Subcutaneous adipose tissue (tissue), 4 donors: ENCODE results near the gene EPRS1. TPM values are rescaled to one million over a fixed set of nuclear protein-coding genes. Genes with fewer than 3 reads are reported as not detected.

ENCODE experiments used
- total RNA-seq, 4 donors: library from RNA; depleted of rRNA; stranded (reverse); fragments of >200 nt; gene quantifications; one replicate each; pipeline ENCODE4 v1.1.0, GENCODE V29; 2016
- TF ChIP-seq, protein P1 (sequence below): fragments of 450-650 bp; IDR thresholded peaks from one replicate; pipeline ENCODE4 v1.5.1; 2016; ENCODE audit warnings: low read depth, mild to moderate bottlenecking, control low read depth, antibody characterized with exemption, moderate library complexity

The EPRS1 gene
- 10 to 100 TPM; 41.6 to 84.1 (median 53.3) TPM for total RNA-seq

- TF ChIP-seq, protein P1, sequence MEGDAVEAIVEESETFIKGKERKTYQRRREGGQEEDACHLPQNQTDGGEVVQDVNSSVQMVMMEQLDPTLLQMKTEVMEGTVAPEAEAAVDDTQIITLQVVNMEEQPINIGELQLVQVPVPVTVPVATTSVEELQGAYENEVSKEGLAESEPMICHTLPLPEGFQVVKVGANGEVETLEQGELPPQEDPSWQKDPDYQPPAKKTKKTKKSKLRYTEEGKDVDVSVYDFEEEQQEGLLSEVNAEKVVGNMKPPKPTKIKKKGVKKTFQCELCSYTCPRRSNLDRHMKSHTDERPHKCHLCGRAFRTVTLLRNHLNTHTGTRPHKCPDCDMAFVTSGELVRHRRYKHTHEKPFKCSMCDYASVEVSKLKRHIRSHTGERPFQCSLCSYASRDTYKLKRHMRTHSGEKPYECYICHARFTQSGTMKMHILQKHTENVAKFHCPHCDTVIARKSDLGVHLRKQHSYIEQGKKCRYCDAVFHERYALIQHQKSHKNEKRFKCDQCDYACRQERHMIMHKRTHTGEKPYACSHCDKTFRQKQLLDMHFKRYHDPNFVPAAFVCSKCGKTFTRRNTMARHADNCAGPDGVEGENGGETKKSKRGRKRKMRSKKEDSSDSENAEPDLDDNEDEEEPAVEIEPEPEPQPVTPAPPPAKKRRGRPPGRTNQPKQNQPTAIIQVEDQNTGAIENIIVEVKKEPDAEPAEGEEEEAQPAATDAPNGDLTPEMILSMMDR = no peak
Observed at GRCh38 chr1:220046052-220046930, at the start of gene EPRS1. TSS of gene EPRS1 (minus strand) at chr1:220046505. CDS start at chr1:220046388, 117 bp downstream.

DNA sequence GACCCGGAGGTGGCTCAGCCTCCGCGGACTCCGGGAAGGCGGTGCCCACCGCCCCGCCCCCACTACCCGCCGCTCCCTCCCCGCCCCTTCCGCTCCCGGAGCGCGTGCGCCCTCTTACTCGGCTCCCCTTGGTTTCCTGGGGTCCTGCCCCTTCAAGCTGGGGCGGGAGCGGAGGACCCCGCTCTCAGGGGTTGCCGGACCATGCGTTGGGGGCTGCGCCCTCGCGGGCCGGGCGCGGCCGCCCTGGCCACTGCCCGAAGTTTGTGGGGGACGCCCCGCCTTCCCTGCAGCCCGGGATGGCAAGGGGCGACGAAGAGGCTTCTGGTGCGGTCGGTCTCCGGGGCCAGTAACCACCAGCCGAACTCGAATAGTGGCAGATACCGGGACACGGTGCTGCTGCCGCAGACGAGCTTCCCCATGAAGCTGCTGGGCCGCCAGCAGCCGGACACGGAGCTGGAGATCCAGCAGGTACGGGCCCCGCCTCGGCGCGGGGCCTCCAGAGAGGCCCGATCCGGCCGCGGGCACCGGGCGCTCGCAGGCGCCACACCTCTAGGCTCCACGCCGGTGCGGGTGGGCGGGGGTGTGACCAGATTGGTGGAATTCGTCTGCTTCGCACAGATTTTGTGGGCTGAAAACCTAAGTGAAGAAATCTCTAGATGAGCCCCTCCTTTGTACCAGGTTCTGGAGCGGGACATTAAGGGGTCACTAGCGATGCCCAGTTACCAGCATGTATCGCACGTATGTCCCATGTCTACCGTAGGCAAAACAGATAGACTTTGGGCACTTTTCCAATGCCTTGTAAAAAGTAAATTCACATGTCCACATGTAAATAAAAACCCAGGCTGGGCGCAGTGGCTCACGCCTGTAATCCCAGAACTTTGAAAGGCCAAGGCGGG, 48.0 kb upstream of the EPRS1 start, which contains the start of gene IARS2:
TSS of gene IARS2 (plus strand) at position 117 of the 896 bp plus-strand sequence. CDS start at position 202, 85 bp downstream.
- TF ChIP-seq, protein P1 = no peak

DNA sequence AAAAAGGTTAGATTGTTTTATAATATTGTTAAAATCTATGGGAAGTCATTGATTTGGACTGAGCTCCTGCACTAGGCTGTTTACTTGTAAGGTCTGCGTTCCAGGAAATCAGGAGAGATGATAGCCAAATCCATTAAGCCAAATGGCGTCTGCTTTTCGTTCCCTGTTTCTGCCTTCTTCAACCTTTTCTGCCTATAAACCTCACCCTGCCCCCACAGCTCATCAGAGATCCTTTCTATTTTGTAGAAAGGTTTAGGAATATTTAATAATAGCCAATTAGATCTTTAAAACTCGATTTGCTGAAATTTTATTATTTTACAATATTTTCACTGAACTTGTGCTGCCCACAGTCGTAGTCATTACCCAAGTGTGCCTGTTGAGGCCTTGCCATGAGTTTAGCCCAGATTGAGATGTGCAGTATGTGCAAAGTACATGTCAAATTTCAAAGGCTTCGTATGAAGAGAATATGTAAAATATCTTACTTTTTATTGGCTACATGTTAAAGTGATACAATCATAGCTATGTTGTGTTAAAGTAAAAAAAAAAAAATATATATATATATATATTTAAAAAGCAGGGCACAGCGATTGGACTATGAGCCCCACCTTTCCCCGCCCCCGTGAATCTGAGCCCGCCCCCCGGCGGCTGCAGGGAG, 47.2 kb upstream of the EPRS1 start:
- TF ChIP-seq, protein P1 = no peak

DNA sequence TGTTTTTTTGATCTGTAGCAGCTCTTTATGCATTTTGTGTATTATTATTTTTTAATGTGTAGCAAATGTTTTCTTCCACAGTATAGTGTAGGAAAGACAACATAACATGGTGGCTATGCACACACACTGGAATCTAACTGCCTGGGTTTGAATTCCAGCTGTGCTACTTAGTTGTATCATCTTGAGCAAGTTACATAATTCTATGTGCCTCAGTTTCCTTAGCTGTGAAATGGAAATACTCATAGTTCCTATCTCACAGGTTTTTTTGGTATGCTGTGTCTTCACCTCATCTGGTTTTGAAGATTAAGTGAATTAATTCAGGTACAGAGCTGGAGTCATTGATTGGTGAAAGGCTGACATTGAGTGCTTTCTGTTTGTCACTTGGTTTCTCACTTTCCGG, 46.4 kb upstream of the EPRS1 start:
- TF ChIP-seq, protein P1 = no peak

DNA sequence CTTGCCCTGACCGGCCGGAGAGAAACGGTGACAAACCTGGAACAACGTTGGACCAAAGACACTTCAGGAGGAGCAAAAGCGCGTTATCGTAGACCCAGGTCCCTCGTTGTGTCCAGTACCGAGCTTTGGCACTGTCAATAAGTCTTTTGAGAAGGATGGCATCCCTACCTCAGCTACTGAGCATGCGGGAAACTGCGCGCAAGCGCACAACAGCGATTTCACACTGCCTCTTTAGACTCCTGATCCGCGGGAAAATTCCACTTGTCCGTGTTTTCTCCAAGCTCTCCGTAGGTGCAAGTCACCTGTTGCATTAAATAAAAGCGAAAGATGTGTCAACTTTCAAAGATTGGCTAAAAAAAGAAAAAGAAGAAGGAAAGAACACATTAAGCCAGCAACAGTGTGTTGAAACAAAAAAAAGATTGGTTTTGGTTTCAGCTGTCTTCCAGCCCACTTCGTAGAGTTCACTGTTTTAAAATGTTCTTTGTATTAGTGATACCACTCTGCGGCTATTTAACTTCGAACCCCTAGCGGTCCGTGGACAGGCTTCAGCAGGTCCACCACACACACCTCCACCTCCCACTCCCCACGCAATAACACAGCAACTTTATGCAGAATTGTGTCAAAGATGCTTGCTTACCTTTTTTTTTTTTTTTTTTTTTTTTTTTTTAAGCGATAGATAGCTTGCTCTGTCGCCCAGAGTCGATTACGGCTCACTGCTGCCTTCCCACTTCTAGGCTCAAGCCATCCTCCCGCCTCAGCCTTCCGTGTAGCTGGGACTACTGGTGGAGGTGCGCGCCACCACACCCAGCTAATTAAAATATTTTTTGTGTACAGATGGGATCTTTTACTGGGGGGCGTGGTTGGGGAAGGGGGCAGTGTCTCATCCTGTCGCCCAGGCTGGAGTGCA, 43.6 kb upstream of the EPRS1 start, which contains the start of gene BPNT1:
TSS of gene BPNT1 (minus strand) at position 139 of the 907 bp plus-strand sequence. CDS start 9,942 bp downstream, outside the sequence.
- TF ChIP-seq, protein P1 = no peak

DNA sequence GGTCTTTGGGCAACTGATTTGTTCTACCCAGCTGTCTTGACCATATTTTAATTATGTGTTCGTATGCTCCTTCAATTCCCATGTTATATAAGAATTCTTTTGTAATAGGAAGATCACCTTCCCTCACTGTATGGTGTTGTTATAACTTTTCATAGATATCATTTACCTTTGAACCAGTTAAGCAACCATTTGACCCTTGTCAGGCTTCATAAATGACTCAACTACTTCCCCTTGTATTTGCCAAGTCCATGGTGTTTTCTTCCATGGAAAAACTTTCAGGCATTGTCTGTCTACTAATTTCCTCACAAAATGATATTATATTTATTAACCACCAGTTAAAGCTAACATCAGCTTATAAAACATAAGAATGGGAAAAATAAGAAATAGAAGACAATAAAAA, 38.2 kb upstream of the EPRS1 start:
- TF ChIP-seq, protein P1 = no peak
